RPMI7951 (cell line): ENCODE results near the gene TOP2A. TPM values are rescaled to one million over a fixed set of nuclear protein-coding genes. Genes with fewer than 3 reads are reported as not detected.

Experiments used
- DNase-seq: peaks from one replicate; pipeline ENCODE4 v3.0.0-alpha.2; 2012; ENCODE audit warnings: low read depth
- total RNA-seq: library from RNA; depleted of rRNA; stranded (reverse); fragments of >200 nt; shearing (Covaris generic); gene quantifications from 2 replicates; pipeline ENCODE4 v1.2.3, GENCODE V29; 2014

Gene TOP2A
- total RNA-seq, 1 experiment from 2014 or later: 315 TPM

DNA sequence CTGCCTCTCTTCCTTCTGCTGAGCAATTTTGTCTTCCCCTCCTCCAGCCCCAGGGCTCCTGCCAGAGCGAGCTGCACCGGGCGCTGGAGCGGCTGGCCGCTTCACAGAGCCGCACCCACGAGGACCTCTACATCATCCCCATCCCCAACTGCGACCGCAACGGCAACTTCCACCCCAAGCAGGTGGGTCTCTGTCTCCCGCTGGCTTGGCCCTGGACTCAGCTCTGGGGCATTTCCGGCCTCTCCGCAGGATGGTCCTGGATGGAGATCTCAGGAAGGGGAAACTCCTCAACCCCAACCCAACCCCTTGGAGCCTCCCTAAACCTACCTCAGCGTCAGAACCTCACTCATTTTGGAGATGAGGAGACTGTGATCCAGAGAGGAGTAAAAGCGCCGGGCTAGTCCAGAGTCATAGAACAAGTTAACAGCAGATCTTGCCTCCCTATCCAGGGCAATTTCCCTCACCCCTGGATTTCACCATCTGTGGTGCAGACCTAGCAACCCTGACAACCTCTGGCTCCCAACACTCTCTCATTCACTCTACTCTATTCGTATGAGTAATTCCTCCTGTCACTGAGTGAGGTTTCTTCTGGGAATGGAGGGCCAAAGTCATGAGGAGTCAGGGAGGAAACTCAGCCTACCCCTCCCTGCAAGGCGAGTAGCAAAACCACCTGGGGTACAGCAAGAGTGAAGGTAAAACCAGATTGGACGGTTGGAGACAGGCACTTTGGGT lies 36.4 kb upstream of the TOP2A start:
- peak; percentile 14 for DNase-seq

GRCh38 chr17:40452921-40453378 lies 35.3 kb upstream of the TOP2A start:
- peak; percentile 15 for DNase-seq

DNA sequence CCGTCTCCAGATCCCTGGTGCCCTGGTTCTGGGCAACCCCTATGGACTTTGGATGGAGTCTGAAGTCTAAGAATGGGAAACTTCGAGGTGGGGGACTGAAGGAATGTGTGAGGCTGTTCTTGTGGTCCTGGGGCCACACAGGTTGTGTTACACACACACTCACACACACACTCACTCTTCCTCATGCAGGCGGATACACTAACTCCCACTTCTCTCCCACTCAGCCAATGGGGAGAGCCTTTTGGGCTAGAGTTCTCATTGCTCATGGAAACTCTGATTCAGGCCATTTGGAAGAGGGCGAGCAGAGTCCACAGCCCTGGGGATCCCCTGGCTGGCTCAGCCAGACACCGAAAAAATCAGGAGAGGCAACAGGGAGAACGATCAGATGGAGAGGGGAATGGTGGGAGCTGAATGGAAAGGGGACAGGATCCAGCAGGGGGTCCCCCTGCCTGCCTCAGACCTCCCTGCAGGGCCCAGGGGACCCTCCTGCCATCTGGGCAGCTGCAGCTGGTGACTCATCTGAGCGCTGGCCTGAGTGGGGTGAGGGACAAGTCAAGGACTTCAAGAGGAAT lies 34.6 kb upstream of the TOP2A start:
- DNase-seq: peak; percentile 83

GRCh38 chr17:40451420-40451819 lies 33.7 kb upstream of the TOP2A start:
- peak; percentile 85 for DNase-seq

DNA sequence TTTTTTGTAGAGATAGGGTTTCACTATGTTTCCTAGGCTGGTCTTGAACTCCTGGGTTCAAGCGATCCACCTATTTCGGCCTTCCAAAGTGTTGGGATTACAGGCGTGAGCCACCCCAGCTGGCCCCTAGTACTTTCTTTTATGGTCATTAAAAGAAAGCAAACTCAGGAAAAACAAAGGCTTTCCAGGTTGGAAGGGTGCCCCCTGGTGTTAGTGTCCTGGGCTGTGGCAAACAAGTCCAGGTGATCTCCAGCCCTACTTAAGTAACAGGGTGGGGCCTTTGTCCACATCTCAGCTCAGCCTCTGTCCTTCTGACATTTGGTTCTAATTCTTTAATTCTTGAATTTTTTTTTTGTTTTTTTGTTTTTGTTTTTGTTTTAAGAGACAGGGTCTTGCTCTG lies 32.5 kb upstream of the TOP2A start:
- peak; percentile 23 for DNase-seq

DNA sequence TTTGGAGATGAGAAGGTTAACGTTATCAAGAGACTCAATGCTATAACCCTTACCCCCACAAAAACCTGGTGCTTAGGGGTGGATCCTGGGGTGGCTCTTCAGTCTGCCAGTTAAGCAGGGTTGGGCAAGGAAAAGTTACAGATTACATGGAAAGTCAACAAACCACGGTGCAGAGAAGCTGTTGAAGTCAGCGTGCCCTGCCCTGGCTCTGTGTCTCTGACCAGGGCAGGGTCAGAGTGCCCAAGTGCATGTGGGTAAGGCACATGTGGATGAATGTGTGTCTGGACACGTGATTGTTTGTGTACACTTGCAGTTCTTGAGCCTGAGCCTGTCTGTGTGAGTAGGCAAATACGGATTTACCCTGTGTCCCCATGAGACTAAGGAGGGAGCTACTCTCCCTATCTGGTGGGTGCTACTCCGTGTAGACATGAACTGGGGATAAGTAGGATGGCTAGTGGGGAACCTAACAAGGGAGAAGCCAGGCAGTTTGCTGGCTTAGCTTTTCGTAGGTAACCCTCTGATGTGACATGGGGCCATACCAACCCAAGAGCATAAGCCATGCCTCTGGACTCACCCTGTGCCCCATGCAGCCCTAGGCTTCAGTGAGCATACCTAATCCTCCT lies 31.1 kb upstream of the TOP2A start:
- no peak for DNase-seq

- DNase-seq: peak; percentile 17
Measured at GRCh38 chr17:40448213-40448638, 30.5 kb upstream of the TOP2A start.

DNA sequence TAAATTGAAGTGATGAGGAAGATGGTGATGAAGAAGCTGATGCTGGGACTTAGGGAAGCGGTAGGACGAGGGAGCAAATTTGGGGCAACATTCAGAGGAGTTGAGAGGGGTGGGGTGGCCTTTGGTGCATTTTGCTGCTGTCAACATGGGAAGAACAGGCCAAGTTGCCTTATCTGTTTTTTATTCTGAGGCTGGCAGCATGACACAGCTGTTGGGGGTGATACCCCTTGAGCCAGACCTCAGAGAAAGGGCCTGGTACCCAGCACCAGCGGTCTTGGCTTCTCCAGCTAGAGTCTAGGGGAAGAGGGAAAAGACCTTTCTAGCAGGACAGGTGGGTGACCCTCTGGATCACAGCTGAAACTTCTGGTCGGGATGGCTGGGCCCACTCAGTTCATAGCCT lies 30.1 kb upstream of the TOP2A start:
- DNase-seq: no peak

DNA sequence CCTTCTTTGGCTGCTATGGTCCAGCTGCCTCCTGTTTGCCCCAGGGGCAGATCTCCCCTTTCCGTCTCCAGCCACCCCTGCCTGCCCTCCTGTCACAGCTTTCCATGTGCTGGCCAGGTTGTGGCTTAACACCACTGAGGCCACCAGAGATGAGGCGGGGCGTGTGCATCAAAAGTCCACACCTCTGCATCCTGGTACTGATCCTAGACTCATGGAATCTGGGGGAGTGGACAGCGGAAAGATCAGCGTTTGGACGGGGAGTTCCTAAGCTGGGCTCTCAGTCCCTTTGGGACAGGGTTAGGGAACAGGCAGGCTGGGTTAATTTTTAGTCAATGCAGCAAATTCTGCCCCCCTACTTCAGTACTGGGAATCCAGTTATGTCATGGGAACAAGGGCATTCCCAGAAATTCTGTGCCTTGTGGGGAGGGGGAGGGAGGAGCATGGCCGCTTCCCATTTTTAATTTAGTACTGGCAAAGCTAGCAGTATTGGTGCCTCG lies 29.5 kb upstream of the TOP2A start:
- DNase-seq: no peak

- DNase-seq: no peak
Measured at GRCh38 chr17:40445751-40446468, 28.2 kb upstream of the TOP2A start.

DNA sequence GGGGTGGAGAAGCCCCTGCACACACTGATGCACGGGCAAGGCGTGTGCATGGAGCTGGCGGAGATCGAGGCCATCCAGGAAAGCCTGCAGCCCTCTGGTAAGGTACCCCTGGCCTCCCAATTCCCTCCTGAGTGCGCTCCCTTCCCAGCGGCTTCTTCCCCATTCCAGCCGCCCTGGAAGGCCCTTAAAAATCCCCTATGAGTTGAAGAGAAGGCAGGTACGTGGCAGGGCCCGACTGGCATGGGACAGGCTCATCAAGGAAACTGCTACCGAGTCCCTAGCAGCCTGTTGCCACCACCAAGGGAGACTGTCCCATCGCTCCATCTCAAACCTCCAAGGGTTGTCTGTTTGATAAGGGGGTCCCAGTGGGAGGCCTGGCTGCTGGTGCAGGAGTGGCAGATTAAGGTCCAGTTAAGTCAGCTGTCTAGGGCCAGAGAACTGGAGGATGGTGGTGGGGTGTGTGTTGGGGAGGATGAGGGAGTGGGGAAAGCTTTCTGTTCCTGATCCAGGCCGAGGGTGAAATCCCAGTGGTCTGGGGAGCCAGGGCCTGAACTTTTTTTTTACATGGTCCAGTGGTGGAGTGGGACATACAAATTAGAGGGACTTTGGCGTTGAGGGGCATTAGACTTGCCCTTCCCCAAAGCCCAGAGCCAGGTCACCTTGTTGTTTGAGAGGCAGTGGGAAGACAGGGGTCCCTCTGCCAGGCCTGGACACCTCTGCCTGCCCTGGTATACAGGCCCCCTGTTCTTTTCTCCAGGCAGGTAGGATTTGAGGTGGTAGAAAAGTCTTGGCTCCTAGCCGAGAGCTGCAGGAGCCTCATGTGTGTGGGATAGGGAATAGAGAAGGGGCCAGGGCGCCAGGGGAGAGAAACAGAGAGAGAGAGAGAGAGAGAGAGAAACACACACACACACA lies 26.5 kb upstream of the TOP2A start:
- DNase-seq: no peak

DNA sequence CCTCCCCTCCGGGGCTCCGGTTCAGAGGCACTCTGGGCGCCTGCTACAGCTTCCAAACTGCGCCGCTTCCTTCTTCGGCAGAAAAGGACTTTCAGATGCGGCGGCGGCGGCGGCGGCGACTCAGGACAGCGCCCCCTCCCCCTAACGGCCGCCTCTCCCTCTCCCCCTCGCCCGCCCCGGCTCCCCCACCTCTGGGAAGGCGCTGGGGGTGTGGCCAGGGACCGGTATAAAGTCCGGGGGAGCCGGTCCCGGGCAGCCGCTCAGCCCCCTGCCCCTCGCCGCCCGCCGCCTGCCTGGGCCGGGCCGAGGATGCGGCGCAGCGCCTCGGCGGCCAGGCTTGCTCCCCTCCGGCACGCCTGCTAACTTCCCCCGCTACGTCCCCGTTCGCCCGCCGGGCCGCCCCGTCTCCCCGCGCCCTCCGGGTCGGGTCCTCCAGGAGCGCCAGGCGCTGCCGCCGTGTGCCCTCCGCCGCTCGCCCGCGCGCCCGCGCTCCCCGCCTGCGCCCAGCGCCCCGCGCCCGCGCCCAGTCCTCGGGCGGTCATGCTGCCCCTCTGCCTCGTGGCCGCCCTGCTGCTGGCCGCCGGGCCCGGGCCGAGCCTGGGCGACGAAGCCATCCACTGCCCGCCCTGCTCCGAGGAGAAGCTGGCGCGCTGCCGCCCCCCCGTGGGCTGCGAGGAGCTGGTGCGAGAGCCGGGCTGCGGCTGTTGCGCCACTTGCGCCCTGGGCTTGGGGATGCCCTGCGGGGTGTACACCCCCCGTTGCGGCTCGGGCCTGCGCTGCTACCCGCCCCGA lies 25.7 kb upstream of the TOP2A start, which contains the start of gene IGFBP4:
Gene IGFBP4 (plus strand): TSS at position 255 of the 792 bp plus-strand sequence. CDS start 286 bp downstream, at position 541.
- DNase-seq: peak; percentile 60

- DNase-seq: peak; percentile 26
Measured at GRCh38 chr17:40442392-40443195, 24.9 kb upstream of the TOP2A start.

DNA sequence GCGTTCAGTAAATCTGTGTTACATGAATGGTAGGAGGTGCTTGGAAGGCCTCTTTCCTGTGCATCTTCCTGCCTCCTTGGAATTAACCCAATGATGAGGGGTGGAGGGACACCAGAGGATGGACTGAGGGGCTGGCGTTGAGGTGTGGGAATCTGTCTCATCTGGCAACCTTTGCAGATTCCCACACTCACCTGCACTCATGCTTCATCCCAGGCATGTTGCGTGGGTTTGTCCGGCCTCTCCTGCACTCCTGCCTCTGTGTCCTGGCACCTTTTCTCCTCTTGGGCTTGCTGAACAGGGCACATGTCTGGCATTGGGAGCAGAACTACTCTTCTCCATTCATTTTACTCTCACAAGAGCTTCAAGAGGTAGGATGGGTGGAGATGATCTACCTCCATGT lies 22.5 kb upstream of the TOP2A start:
- DNase-seq: no peak

- DNase-seq: peak; percentile 53
Measured at GRCh38 chr17:40437095-40437732, 19.5 kb upstream of the TOP2A start.

DNA sequence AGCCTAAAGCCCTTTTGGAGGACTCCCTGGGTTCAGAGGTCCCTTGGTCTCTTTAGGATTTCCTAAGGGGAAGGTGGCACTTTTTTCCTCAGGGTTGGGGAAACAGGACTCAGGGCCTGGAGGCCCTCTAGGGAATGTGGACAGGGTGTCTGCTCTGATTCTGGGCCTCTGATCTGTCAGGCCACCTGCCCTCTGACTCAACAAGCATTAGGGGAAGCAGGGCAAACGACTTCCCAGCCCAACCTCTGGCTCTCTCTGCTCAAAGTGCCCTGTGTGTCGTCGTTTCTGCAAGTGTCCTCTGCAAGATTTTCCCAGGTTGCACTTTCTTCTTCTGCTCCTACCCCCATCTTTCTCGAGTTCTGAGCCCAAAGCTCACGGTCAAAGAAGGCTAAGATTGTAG lies 18.9 kb upstream of the TOP2A start:
- DNase-seq: no peak

DNA sequence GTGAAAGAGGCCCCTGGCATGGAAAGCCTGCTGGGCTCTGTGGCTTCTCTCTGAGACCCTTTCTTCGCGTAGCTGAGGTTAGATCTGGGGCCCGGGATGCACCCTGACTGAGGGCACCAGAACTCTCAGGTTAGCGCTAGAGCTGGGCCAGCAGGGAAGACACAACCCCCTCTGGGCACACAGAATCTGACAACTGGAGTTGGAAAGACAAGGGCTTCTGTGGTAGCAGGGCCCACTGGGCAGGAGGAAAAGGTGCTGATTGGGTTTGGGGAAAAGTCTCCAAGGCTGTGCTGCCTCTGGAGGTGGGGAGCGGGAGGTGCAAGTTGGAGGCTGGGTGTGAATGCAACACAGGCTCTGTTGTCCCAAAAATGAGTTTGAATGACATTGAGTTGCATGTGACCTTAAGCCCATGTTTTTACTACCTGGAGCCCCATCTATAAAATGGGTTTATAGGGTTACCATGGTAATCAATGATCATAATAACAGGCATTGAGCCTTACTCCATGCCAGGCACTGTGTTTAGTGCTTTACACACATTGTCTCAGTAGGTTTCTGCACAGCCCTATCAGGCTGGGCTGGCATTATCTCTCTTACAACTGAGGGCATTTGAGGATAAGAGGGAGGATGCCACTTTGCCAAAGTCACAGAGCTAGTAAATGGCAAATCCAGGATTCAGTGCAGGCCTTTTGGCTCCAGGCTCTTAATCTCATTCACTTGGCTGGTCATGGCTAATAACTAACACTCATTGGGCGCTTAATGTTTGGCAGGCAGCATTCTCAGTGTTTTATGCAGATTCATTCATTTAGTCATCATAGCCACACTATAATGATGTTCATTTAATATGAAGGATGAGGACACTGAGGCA lies 16.1 kb upstream of the TOP2A start:
- no peak for DNase-seq
